GM12801 (cell line): ENCODE measurements around the gene PIP4K2C.

Experiments
- CTCF ChIP-seq: IDR thresholded peaks from one replicate; pipeline ENCODE4 v1.5.1; 2011; ENCODE audit warnings: control low read depth; ENCODE audit not compliant: insufficient read length; ENCODE audit errors: extremely low read depth

The PIP4K2C gene

GRCh38 chr12:57624441-57625220 is 33.6 kb downstream of the PIP4K2C start:
- TF ChIP-seq CTCF, result no peak

- no peak for TF ChIP-seq CTCF
Observed at GRCh38 chr12:57625261-57626032, 34.5 kb downstream of the PIP4K2C start.

- TF ChIP-seq CTCF, result no peak
Observed at GRCh38 chr12:57626111-57626920, 35.3 kb downstream of the PIP4K2C start.

- TF ChIP-seq CTCF, result no peak
Observed at GRCh38 chr12:57626921-57627445, 36.0 kb downstream of the PIP4K2C start.

GRCh38 chr12:57627501-57628279 is 36.7 kb downstream of the PIP4K2C start:
- no peak for TF ChIP-seq CTCF

GRCh38 chr12:57628280-57629191 is 37.5 kb downstream of the PIP4K2C start:
- no peak for TF ChIP-seq CTCF
